ENCODE measurements around the gene RBM44.

The RBM44 gene

GRCh38 chr2:237873421-237873831 lies 74.8 kb downstream of the RBM44 start:
- no peak overlapping the region for H3K27ac ChIP-seq (replicated peaks)
- no peak for DNase-seq (ENCODE audit: low read depth in 1 of 2, low spot score in 1 of 2)
- no peaks in the 10 kb centered on the region for H3K27me3 ChIP-seq (ENCODE audit: insufficient read depth, poor library complexity, severe bottlenecking)
- H3K4me3 ChIP-seq (replicated peaks; ENCODE audit: insufficient read depth, low read length) = no peak overlapping the region
- TF ChIP-seq REST (IDR thresholded peaks at IDR 0.05; ENCODE audit: insufficient replicate concordance, low read depth) (no peak), GABPA (IDR thresholded peaks at IDR 0.05; ENCODE audit: low read depth) (no peak), CTCF (IDR thresholded peaks at IDR 0.05; ENCODE audit: insufficient read depth, low read length) (no peak), SPI1 (IDR thresholded peaks at IDR 0.05; ENCODE audit: borderline replicate concordance, low read depth) (no peak), POLR2AphosphoS5 (IDR thresholded peaks at IDR 0.05; ENCODE audit: low read depth) (no peak)

GRCh38 chr2:237873897-237874551 lies 75.4 kb downstream of the RBM44 start:
- TF ChIP-seq POLR2AphosphoS5 (IDR thresholded peaks at IDR 0.05; ENCODE audit: low read depth) (no peak), GABPA (IDR thresholded peaks at IDR 0.05; ENCODE audit: low read depth) (no peak), CTCF (IDR thresholded peaks at IDR 0.05; ENCODE audit: insufficient read depth, low read length) (no peak), SPI1 (IDR thresholded peaks at IDR 0.05; ENCODE audit: borderline replicate concordance, low read depth) (no peak), REST (IDR thresholded peaks at IDR 0.05; ENCODE audit: insufficient replicate concordance, low read depth) (no peak)
- Histone ChIP-seq H3K4me3 (replicated peaks; ENCODE audit: insufficient read depth, low read length) (no peak overlapping the region), H3K27ac (replicated peaks) (no peak overlapping the region), H3K27me3 (ENCODE audit: insufficient read depth, poor library complexity, severe bottlenecking) (no peaks in the 10 kb centered on the region)
- DNase-seq (ENCODE audit: low read depth in 1 of 2, low spot score in 1 of 2) = no peak

GRCh38 chr2:237874585-237875161 lies 76.1 kb downstream of the RBM44 start:
- no peaks in the 10 kb centered on the region for H3K27me3 ChIP-seq (ENCODE audit: insufficient read depth, poor library complexity, severe bottlenecking)
- H3K27ac ChIP-seq (replicated peaks) = no peak overlapping the region
- no peak overlapping the region for H3K4me3 ChIP-seq (replicated peaks; ENCODE audit: insufficient read depth, low read length)
- no peak for DNase-seq (ENCODE audit: low read depth in 1 of 2, low spot score in 1 of 2)
- TF ChIP-seq POLR2AphosphoS5 (IDR thresholded peaks at IDR 0.05; ENCODE audit: low read depth) = no peak
- no peak for TF ChIP-seq CTCF (IDR thresholded peaks at IDR 0.05; ENCODE audit: insufficient read depth, low read length)
- TF ChIP-seq GABPA (IDR thresholded peaks at IDR 0.05; ENCODE audit: low read depth) = no peak
- TF ChIP-seq REST (IDR thresholded peaks at IDR 0.05; ENCODE audit: insufficient replicate concordance, low read depth) = no peak
- no peak for TF ChIP-seq SPI1 (IDR thresholded peaks at IDR 0.05; ENCODE audit: borderline replicate concordance, low read depth)
